H1 (cell line): ENCODE measurements around the gene HACD2. TPM values are rescaled to one million over a fixed set of nuclear protein-coding genes. Genes with fewer than 3 reads are reported as not detected.

Source experiments
- CTCF ChIA-PET: fragments of 300-600 bp; sonication (Branson Sonifier 250); formaldehyde crosslinking; loops from one replicate; lab custom pipeline; 2021; ENCODE audit not compliant: partially characterized antibody; lab: Charles Lee
- POLR2A ChIA-PET: fragments of 300-600 bp; sonication (Branson Sonifier 250); formaldehyde crosslinking; loops from one replicate; lab custom pipeline; 2021; ENCODE audit warnings: inconsistent platforms; ENCODE audit not compliant: partially characterized antibody; lab: Charles Lee
- DNase-seq, 2 experiments: peaks; one replicate each; pipeline versions ENCODE4 v3.0.0 to v3.0.0-alpha.2; 2010 to 2022; ENCODE audit warnings: low spot score in 2 of 2, low read depth in 1 of 2, mixed read lengths in 1 of 2
- FAIRE-seq: peaks from 2 replicates; lab custom pipeline; 2011; peaks lifted over from hg19 to GRCh38; lab: Jason Lieb, UNC
- H2AFZ ChIP-seq: 2 replicates; pipeline ENCODE4 v1.8.1; 2012; ENCODE audit warnings: low read length, inconsistent platforms
- H2AK5ac ChIP-seq: 2 replicates; pipeline ENCODE4 v1.6.1; 2013; ENCODE audit warnings: low read depth, low read length
- H2BK120ac ChIP-seq: replicated peaks from 2 replicates; pipeline ENCODE3; 2013; ENCODE audit warnings: low read depth, low read length, inconsistent platforms
- H2BK12ac ChIP-seq: 2 replicates; pipeline ENCODE4 v1.6.1; 2013; ENCODE audit warnings: low read depth, low read length
- H2BK15ac ChIP-seq: 2 replicates; pipeline ENCODE4 v1.6.1; 2013; ENCODE audit warnings: low read length
- H2BK20ac ChIP-seq: 2 replicates; pipeline ENCODE4 v1.6.1; 2013; ENCODE audit warnings: low read length
- H2BK5ac ChIP-seq: 2 replicates; pipeline ENCODE4 v1.6.1; 2013; ENCODE audit warnings: low read depth, low read length
- H3K14ac ChIP-seq: 2 replicates; pipeline ENCODE4 v1.6.1; 2013; ENCODE audit warnings: inconsistent platforms; ENCODE audit not compliant: insufficient read length
- H3K18ac ChIP-seq: 2 replicates; pipeline ENCODE4 v1.6.1; 2013; ENCODE audit warnings: low read length; ENCODE audit errors: extremely low read depth
- H3K23ac ChIP-seq: 2 replicates; pipeline ENCODE4 v1.6.1; 2013; ENCODE audit warnings: inconsistent platforms; ENCODE audit not compliant: insufficient read length
- H3K23me2 ChIP-seq: 2 replicates; pipeline ENCODE4 v1.6.1; 2013; ENCODE audit warnings: low read depth, low read length
- H3K27ac ChIP-seq: 2 replicates; pipeline ENCODE4 v1.6.1; 2011; ENCODE audit warnings: low read depth, low read length, inconsistent platforms
- H3K27me3 ChIP-seq, 4 experiments: replicated peaks in 1 of 4; 1 replicate in 1 of 4; 2 replicates in 3 of 4; pipeline versions ENCODE4 v1.6.1 to v1.8.1; 2011 to 2013; ENCODE audit warnings: low read length in 3 of 4, mild to moderate bottlenecking in 3 of 4, inconsistent platforms in 2 of 4, mixed read lengths in 2 of 4, moderate library complexity in 1 of 4; ENCODE audit not compliant: control insufficient read depth in 3 of 4, insufficient read depth in 3 of 4; ENCODE audit errors: extremely low read depth in 1 of 4
- H3K36me3 ChIP-seq, 4 experiments: 2 replicates each; pipeline versions ENCODE4 v1.6.1 to v1.8.1; 2011 to 2013; ENCODE audit warnings: mild to moderate bottlenecking in 4 of 4, low read length in 3 of 4, moderate library complexity in 2 of 4, control low read depth in 1 of 4, inconsistent platforms in 1 of 4; ENCODE audit not compliant: insufficient read depth in 4 of 4, control insufficient read depth in 2 of 4
- H3K4ac ChIP-seq: replicated peaks from 2 replicates; pipeline ENCODE3; 2013; ENCODE audit warnings: low read length, low read depth, mixed read lengths, inconsistent platforms; ENCODE audit not compliant: insufficient read length
- H3K4me1 ChIP-seq, 4 experiments: replicated peaks in 1 of 4; 1 replicate in 1 of 4; 2 replicates in 3 of 4; pipeline versions ENCODE4 v1.6.1 to v1.8.1; 2011 to 2013; ENCODE audit warnings: low read length in 3 of 4, inconsistent platforms in 2 of 4, mixed read lengths in 1 of 4; ENCODE audit not compliant: insufficient read depth in 4 of 4, control insufficient read depth in 3 of 4
- H3K4me2 ChIP-seq, 2 experiments: 2 replicates each; pipeline versions ENCODE4 v1.6.1 to v1.8.1; 2011 to 2013; ENCODE audit warnings: low read depth in 2 of 2, low read length in 2 of 2, control low read depth in 1 of 2, inconsistent platforms in 1 of 2, mild to moderate bottlenecking in 1 of 2; ENCODE audit not compliant: insufficient read depth in 1 of 2
- H3K4me3 ChIP-seq, 4 experiments: fragments of 200-600, 300-600 bp in 1 of 4; sonication (generic), shearing (Covaris generic), sonication (Bioruptor Twin) in 1 of 4; 2 replicates each; pipeline versions ENCODE4 v1.5.1 to v1.8.1; 2011 to 2016; ENCODE audit warnings: low read length in 4 of 4, low read depth in 3 of 4, control low read depth in 2 of 4, inconsistent platforms in 2 of 4, mild to moderate bottlenecking in 2 of 4, mixed read lengths in 1 of 4, moderate library complexity in 1 of 4; ENCODE audit not compliant: insufficient read depth in 2 of 4; ENCODE audit errors: extremely low read depth in 1 of 4
- H3K56ac ChIP-seq: replicated peaks from 2 replicates; pipeline ENCODE3; 2013; ENCODE audit warnings: low read depth, mild to moderate bottlenecking, mixed read lengths, low read length, inconsistent platforms; ENCODE audit not compliant: insufficient read length
- H3K79me1 ChIP-seq: 2 replicates; pipeline ENCODE4 v1.6.1; 2013; ENCODE audit warnings: low read depth, low read length, control low read depth
- H3K79me2 ChIP-seq, 2 experiments: 2 replicates each; pipeline versions ENCODE4 v1.6.1 to v1.8.1; 2012 to 2013; ENCODE audit warnings: low read length in 2 of 2, mild to moderate bottlenecking in 2 of 2, inconsistent platforms in 1 of 2; ENCODE audit not compliant: insufficient read depth in 2 of 2, control insufficient read depth in 1 of 2
- H3K9ac ChIP-seq, 4 experiments: replicated peaks in 1 of 4; 1 replicate in 1 of 4; 2 replicates in 3 of 4; pipeline versions ENCODE4 v1.6.1 to v1.8.1; 2011 to 2013; ENCODE audit warnings: low read depth in 3 of 4, low read length in 3 of 4, control low read depth in 2 of 4, mild to moderate bottlenecking in 2 of 4, moderate library complexity in 2 of 4, inconsistent platforms in 1 of 4; ENCODE audit errors: extremely low read depth in 1 of 4
- H3K9me3 ChIP-seq, 2 experiments: 2 replicates each; pipeline versions ENCODE4 v1.6.1 to v1.8.1; 2012 to 2013; ENCODE audit warnings: mild to moderate bottlenecking in 2 of 2, moderate library complexity in 2 of 2, control low read depth in 1 of 2, inconsistent platforms in 1 of 2, low read depth in 1 of 2, low read length in 1 of 2, mixed read lengths in 1 of 2; ENCODE audit not compliant: insufficient read depth in 2 of 2
- H4K20me1 ChIP-seq, 2 experiments: replicated peaks in 1 of 2; 2 replicates each; pipeline versions ENCODE3 to v1.8.1; 2011 to 2013; ENCODE audit warnings: inconsistent platforms in 2 of 2, low read length in 2 of 2, mild to moderate bottlenecking in 1 of 2; ENCODE audit not compliant: insufficient read depth in 2 of 2, control insufficient read depth in 1 of 2
- H4K5ac ChIP-seq: 2 replicates; pipeline ENCODE4 v1.6.1; 2013; ENCODE audit warnings: low read length, low read depth, mixed read lengths, inconsistent platforms; ENCODE audit not compliant: insufficient read length
- H4K8ac ChIP-seq: 2 replicates; pipeline ENCODE4 v1.8.0; 2013; ENCODE audit warnings: mild to moderate bottlenecking, moderate library complexity, low read length, inconsistent platforms; ENCODE audit not compliant: insufficient read depth; ENCODE audit errors: extremely low read depth
- H4K91ac ChIP-seq: replicated peaks from 2 replicates; pipeline ENCODE3; 2013; ENCODE audit warnings: low read length, mixed read lengths, inconsistent platforms; ENCODE audit not compliant: insufficient read length
- FOSL1 ChIP-seq: IDR thresholded peaks from 2 replicates; pipeline ENCODE4 v1.6.1; 2011; ENCODE audit warnings: mild to moderate bottlenecking, low read depth, low read length, moderate library complexity; ENCODE audit not compliant: insufficient read depth
- JUN ChIP-seq: IDR thresholded peaks from 2 replicates; pipeline ENCODE4 v1.6.1; 2011; ENCODE audit warnings: low read depth, mild to moderate bottlenecking, improper control_type of control experiment, low read length
- RXRA ChIP-seq: IDR thresholded peaks from 2 replicates; pipeline ENCODE4 v1.6.1; 2011; ENCODE audit warnings: low read depth, mild to moderate bottlenecking, low read length, moderate library complexity; ENCODE audit not compliant: insufficient read depth
- SP2 ChIP-seq: IDR thresholded peaks from 2 replicates; pipeline ENCODE4 v1.6.1; 2012; ENCODE audit warnings: mild to moderate bottlenecking, low read length, inconsistent platforms
- SP4 ChIP-seq: IDR thresholded peaks from 2 replicates; pipeline ENCODE4 v1.6.1; 2012; ENCODE audit warnings: low read length, inconsistent platforms
- SRF ChIP-seq: IDR thresholded peaks from 2 replicates; pipeline ENCODE4 v1.6.1; 2011; ENCODE audit warnings: mild to moderate bottlenecking, low read depth, low read length, moderate library complexity
- TBP ChIP-seq: IDR thresholded peaks from 2 replicates; pipeline ENCODE4 v1.6.1; 2011; ENCODE audit warnings: low read depth, low read length, improper control_type of control experiment
- USF2 ChIP-seq: IDR thresholded peaks from 2 replicates; pipeline ENCODE4 v1.6.1; 2011; ENCODE audit warnings: low read length, improper control_type of control experiment
- WGBS, 2 experiments: shearing (Covaris generic) in 1 of 2; methylation state at CpG; one replicate each; pipeline versions ENCODE4 v1.1.6 to v1.1.7; 2013 to 2015; ENCODE audit warnings: low lambda C conversion rate in 2 of 2, mixed read lengths in 2 of 2, inconsistent platforms in 1 of 2, low coverage in 1 of 2, missing lambda C conversion rate in 1 of 2; ENCODE audit not compliant: insufficient replicate concordance in 2 of 2, insufficient coverage in 1 of 2, insufficient read length in 1 of 2; ENCODE audit errors: extremely low coverage in 1 of 2, missing lambda C conversion rate in 1 of 2; 5-methylcytosine and 5-hydroxymethylcytosine counted together
- polyA plus RNA-seq, 7 experiments: library from polyadenylated mRNA; depleted of rRNA in 3 of 7; stranded (reverse) in 5 of 7; unstranded in 2 of 7; fragments of >200 nt in 5 of 7; fragments of 200-250 nt in 2 of 7; gene quantifications; 1 replicate in 5 of 7; 2 replicates in 1 of 7; 4 replicates in 1 of 7; pipeline versions ENCODE4 v1.2.1 to v1.2.3, GENCODE V29; 2011 to 2013; ENCODE audit warnings: missing spikeins in 2 of 7, mixed read lengths in 2 of 7
- total RNA-seq: library from RNA; stranded (reverse); fragmentation: NEBNext Ultra II Directional; extraction: Animal tissue kit (Norgen Biotek cat#: 25700); gene quantifications from 2 replicates; pipeline ENCODE4 v1.2.1, GENCODE V29; 2021

Gene HACD2
- total and polyA plus RNA-seq, 2 of the 8 experiments (the other 6 are each of a cell fraction or from before 2014, with no cell fraction given): 24.9 to 31.2 TPM

GRCh38 chr3:123568034-123568433, 16.8 kb downstream of the HACD2 start:
- ChIA-PET POLR2A (interaction anchor here (2.1 kb wide), 1 partner anchor 16 kb away, joined by 6 read pairs; the partner anchor contains the start of gene HACD2), CTCF (interaction anchor here (0.7 to 2.7 kb wide), 4 partner anchors 8 to 15 kb away, joined by 3 to 20 read pairs (median 4); no protein-coding TSS in a partner anchor)
- TF ChIP-seq SRF: no peak
- no peak for TF ChIP-seq SP2
- no peak for TF ChIP-seq FOSL1
- TF ChIP-seq JUN: no peak
- no peak for TF ChIP-seq SP4
- TF ChIP-seq USF2: no peak
- TF ChIP-seq TBP: no peak
- TF ChIP-seq RXRA: no peak
- Histone ChIP-seq H2AFZ (no peak overlapping the region), H2BK120ac (no peak overlapping the region), H3K9me3 (no peaks in the 10 kb centered on the region), H4K8ac (no peak overlapping the region), H4K20me1 (peaks cover 0 to 2% of the 10 kb centered on the region in 2 experiments), H3K56ac (no peak overlapping the region), H2BK20ac (no peak overlapping the region), H2BK5ac (no peak overlapping the region), H3K79me1 (no peaks in the 10 kb centered on the region), H3K79me2 (0 out of 4 replicates have a peak, but pooled peaks cover 0 to 2% of the 10 kb centered on the region in 2 experiments), H2BK12ac (no peak overlapping the region), H3K4ac (no peak overlapping the region), H3K18ac (no peak overlapping the region), H2AK5ac (no peak overlapping the region), H4K91ac (no peak overlapping the region), H3K27ac (no peak overlapping the region), H3K4me3 (no peak overlapping the region), H3K36me3 (no peaks in the 10 kb centered on the region), H3K9ac (no peak overlapping the region), H3K14ac (no peak overlapping the region), H3K27me3 (no peaks in the 10 kb centered on the region), H3K4me2 (no peak overlapping the region), H4K5ac (no peak overlapping the region), H3K23me2 (no peaks in the 10 kb centered on the region; the same call in 1 of the 2 replicates), H3K23ac (no peak overlapping the region), H2BK15ac (no peak overlapping the region), H3K4me1 (0 out of 7 replicates have a peak, but pooled peaks cover 0 to 4% (median 0%) of the 10 kb centered on the region in 4 experiments)
- 91% methylated on average over 7 of the region's 7 CpGs; no CpG with 5 or more reads in 1 of the 2 experiments for WGBS, 2 experiments
- DNase-seq (no peak), FAIRE-seq (no peak)
